ENCODE results near the gene MYB. TPM values are rescaled to one million over a fixed set of nuclear protein-coding genes. Genes with fewer than 3 reads are reported as not detected.
"Not testable (repeated sequence)": the region's sequence is repeated elsewhere in the genome, so short reads cannot be mapped to it uniquely, and the experiment has no call there.

The MYB gene
- total RNA-seq, 2 experiments from 2014 or later: 20.1 to 42.9 TPM

DNA sequence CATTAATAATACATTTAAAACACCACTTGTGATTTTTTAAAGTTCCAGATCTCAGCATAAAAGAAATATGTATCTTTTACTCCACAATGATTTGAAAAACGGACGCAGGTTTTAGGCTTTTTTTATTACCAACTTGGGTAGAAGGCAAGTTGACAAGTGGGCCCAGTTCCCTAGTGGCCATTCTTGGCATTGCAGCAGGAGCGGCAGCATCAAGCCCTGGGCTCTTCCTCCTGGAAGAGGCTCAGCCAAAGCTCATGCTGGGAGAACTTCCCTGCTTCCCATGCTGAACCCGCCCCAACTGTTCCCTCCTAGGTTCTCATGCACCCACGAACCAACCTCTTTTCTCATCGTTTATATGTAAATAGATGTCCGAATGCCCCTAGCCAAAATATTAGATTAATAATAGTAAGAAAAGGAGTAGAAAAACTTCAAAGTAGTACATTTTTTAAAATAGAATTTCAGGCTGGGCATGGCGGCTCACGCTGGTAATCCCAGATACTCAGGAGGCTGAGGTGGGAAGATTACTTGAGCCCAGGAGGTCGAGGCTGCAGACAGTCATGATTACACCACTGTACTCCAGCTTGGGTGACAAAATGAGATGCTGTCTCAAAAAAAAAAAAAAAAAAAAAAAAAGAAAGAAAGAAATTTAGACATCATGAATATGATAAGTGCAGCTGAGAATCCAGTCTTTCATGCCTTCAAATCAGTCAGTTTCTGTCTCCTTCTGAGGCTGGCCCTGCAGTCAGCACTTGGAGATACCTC is 18.2 kb upstream of the MYB start:
- H3K4me2 ChIP-seq (ENCODE audit: low read length): peak overlapping the region; percentile 62
- H4K20me1 ChIP-seq (ENCODE audit: insufficient read depth, low read length): no peaks in the 10 kb centered on the region
- intact Hi-C loops (cut with micrococcal nuclease; ENCODE audit: unreplicated experiment): no loop called here
- DNase-seq (ENCODE audit: low spot score): peak; percentile 69
- no peaks in the 10 kb centered on the region for H3K36me3 ChIP-seq (ENCODE audit: insufficient read depth, low read length)
- peak overlapping the region; percentile 38 for H3K4me3 ChIP-seq (ENCODE audit: low read depth, low read length, poor library complexity, severe bottlenecking)
- peak overlapping the region; percentile 13 for H3K27ac ChIP-seq (ENCODE audit: low read depth, low read length, poor library complexity, severe bottlenecking)
- H2AFZ ChIP-seq (ENCODE audit: low read length): peak overlapping the region; percentile 98
- ChIA-PET CTCF (ENCODE audit: unreplicated experiment) (interaction anchor here (0.6 to 1.2 kb wide), 2 partner anchors 18 to 1629 kb away, joined by 3 read pairs; partner anchors contain the start of genes MAP3K5 and MYB), POLR2A (interaction anchor here (0.6 to 2.5 kb wide), 12 partner anchors 10 to 306 kb away, joined by 3 to 16 read pairs (median 3); no protein-coding TSS in a partner anchor)
- H3K9me3 ChIP-seq (ENCODE audit: low read length): no peaks in the 10 kb centered on the region
- H3K79me2 ChIP-seq (ENCODE audit: insufficient read depth, low read depth, low read length): no peaks in the 10 kb centered on the region
- no peak for TF ChIP-seq EZH2phosphoT487 (IDR thresholded peaks at IDR 0.05; ENCODE audit: borderline replicate concordance, low read depth, low read length)
- TF ChIP-seq, protein P1, sequence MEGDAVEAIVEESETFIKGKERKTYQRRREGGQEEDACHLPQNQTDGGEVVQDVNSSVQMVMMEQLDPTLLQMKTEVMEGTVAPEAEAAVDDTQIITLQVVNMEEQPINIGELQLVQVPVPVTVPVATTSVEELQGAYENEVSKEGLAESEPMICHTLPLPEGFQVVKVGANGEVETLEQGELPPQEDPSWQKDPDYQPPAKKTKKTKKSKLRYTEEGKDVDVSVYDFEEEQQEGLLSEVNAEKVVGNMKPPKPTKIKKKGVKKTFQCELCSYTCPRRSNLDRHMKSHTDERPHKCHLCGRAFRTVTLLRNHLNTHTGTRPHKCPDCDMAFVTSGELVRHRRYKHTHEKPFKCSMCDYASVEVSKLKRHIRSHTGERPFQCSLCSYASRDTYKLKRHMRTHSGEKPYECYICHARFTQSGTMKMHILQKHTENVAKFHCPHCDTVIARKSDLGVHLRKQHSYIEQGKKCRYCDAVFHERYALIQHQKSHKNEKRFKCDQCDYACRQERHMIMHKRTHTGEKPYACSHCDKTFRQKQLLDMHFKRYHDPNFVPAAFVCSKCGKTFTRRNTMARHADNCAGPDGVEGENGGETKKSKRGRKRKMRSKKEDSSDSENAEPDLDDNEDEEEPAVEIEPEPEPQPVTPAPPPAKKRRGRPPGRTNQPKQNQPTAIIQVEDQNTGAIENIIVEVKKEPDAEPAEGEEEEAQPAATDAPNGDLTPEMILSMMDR (conservative IDR thresholded peaks at IDR 0.05; ENCODE audit: low read length): peak; percentile 92
- no peaks in the 10 kb centered on the region for H3K9me2 ChIP-seq (ENCODE audit: insufficient read depth, low read length)
- H3K4me1 ChIP-seq (ENCODE audit: insufficient read depth, low read length, poor library complexity, severe bottlenecking): peaks cover 15% of the 10 kb centered on the region
- BruUV-seq (replicated peaks): no TSS peak

DNA sequence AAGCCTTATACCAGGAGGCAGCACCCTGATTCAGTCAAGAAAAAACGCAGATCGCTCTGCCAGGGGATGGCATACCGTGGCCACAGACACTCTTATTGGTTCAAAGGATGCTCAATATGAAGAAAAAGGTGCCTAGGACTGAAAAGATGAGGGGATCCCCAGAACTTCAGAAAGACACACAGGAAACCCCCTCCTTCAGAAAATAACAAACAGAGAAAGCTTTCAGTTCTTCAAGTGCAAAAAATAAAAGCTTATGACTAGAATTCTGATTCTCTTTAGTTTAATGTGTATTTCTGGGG is 17.7 kb upstream of the MYB start:
- Histone ChIP-seq H3K36me3 (ENCODE audit: insufficient read depth, low read length) (no peaks in the 10 kb centered on the region), H3K4me2 (ENCODE audit: low read length) (peak overlapping the region; percentile 62), H3K4me3 (ENCODE audit: low read depth, low read length, poor library complexity, severe bottlenecking) (peak overlapping the region; percentile 38), H4K20me1 (ENCODE audit: insufficient read depth, low read length) (no peaks in the 10 kb centered on the region), H3K4me1 (ENCODE audit: insufficient read depth, low read length, poor library complexity, severe bottlenecking) (peaks cover 15% of the 10 kb centered on the region), H3K9me3 (ENCODE audit: low read length) (no peaks in the 10 kb centered on the region), H3K27ac (ENCODE audit: low read depth, low read length, poor library complexity, severe bottlenecking) (peak overlapping the region; percentile 13), H3K9me2 (ENCODE audit: insufficient read depth, low read length) (no peaks in the 10 kb centered on the region), H3K79me2 (ENCODE audit: insufficient read depth, low read depth, low read length) (no peaks in the 10 kb centered on the region), H2AFZ (ENCODE audit: low read length) (peak overlapping the region; percentile 98)
- no TSS peak for BruUV-seq (replicated peaks)
- intact Hi-C loops (cut with micrococcal nuclease; ENCODE audit: unreplicated experiment): no loop called here
- no peak for TF ChIP-seq EZH2phosphoT487 (IDR thresholded peaks at IDR 0.05; ENCODE audit: borderline replicate concordance, low read depth, low read length)
- TF ChIP-seq, protein P1 (conservative IDR thresholded peaks at IDR 0.05; ENCODE audit: low read length): no peak
- ChIA-PET CTCF (ENCODE audit: unreplicated experiment) (interaction anchor here (0.6 kb wide), 1 partner anchor 1629 kb away, joined by 3 read pairs; the partner anchor contains the start of gene MAP3K5), POLR2A (interaction anchor here (0.7 to 2.5 kb wide), 8 partner anchors 10 to 293 kb away, joined by 3 to 16 read pairs (median 3); no protein-coding TSS in a partner anchor)
- DNase-seq (ENCODE audit: low spot score): peak; percentile 55

DNA sequence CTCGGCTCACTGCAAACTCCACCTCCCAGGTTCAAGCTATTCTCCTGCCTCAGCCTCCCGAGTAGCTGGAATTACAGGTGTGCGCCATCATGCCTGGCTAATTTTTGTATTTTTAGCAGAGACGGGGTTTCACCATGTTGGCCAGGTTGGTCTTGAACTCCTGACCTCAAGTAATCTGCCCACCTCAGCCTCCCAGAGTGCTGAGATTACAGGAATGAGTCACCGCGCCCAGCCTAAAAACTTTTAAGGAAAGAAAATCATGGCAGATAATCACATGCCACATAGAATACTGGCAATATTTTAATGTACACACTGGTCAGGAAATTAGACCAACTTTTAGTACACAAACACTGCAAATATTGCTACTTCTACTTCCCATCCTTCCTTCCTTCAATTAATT is 16.7 kb upstream of the MYB start:
- H3K4me2 ChIP-seq (ENCODE audit: low read length); H3K36me3 ChIP-seq (ENCODE audit: insufficient read depth, low read length); H2AFZ ChIP-seq (ENCODE audit: low read length); DNase-seq (ENCODE audit: low spot score); intact Hi-C loops (cut with micrococcal nuclease; ENCODE audit: unreplicated experiment); H3K79me2 ChIP-seq (ENCODE audit: insufficient read depth, low read depth, low read length); H3K9me3 ChIP-seq (ENCODE audit: low read length); CTCF ChIA-PET (ENCODE audit: unreplicated experiment); H4K20me1 ChIP-seq (ENCODE audit: insufficient read depth, low read length); H3K9me2 ChIP-seq (ENCODE audit: insufficient read depth, low read length); H3K27ac ChIP-seq (ENCODE audit: low read depth, low read length, poor library complexity, severe bottlenecking); H3K4me3 ChIP-seq (ENCODE audit: low read depth, low read length, poor library complexity, severe bottlenecking); BruUV-seq (replicated peaks): not testable (repeated sequence)
- H3K4me1 ChIP-seq (ENCODE audit: insufficient read depth, low read length, poor library complexity, severe bottlenecking): peaks cover 15% of the 10 kb centered on the region
- POLR2A ChIA-PET: interaction anchor here (1.1 to 2.5 kb wide), 4 partner anchors 11 to 66 kb away, joined by 3 to 16 read pairs (median 4); no protein-coding TSS in a partner anchor

Data from OCI-LY7 (cell line).